ENCODE results near the gene MLST8. TPM values are rescaled to one million over a fixed set of nuclear protein-coding genes. Genes with fewer than 3 reads are reported as not detected.
A peak's percentile ranks its signal among the peaks of the same experiment; 100 is the strongest.

Gene MLST8
- total and polyA plus RNA-seq, 2 donors = 20.3 to 34.6 TPM

DNA sequence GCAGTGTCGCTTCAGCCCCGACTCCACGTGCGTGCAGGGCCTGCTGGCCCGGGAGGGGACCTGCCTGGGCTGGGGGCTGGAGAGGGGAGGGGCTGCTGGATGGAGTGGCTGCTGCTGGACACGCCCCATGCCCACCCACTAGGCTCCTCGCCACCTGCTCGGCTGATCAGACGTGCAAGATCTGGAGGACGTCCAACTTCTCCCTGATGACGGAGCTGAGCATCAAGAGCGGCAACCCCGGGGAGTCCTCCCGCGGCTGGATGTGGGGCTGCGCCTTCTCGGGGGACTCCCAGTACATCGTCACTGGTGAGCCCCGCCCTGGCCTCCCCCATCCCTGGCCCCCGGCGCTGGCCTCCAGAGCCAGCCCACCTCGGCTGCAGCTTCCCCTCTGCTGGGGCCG is 3.1 kb downstream of the MLST8 start:
- Histone ChIP-seq H3K9me3 (ENCODE audit: control insufficient read depth in 2 of 2, insufficient read depth in 1 of 2, low read length in 1 of 2) (peaks cover 0 to 3% of the 10 kb centered on the region in 2 donors), H3K27me3 (ENCODE audit: control insufficient read depth in 2 of 2, insufficient read depth in 1 of 2, low read length in 1 of 2) (no peaks in the 10 kb centered on the region), H3K4me3 (ENCODE audit: low read length in 2 of 2) (no peak overlapping the region), H3K36me3 (ENCODE audit: control insufficient read depth in 2 of 2, insufficient read depth in 2 of 2, low read length in 1 of 2) (peaks cover 41 to 47% of the 10 kb centered on the region in 2 donors), H3K4me1 (ENCODE audit: control insufficient read depth in 2 of 2, insufficient read depth in 2 of 2, low read length in 2 of 2) (peaks cover 18 to 25% of the 10 kb centered on the region in 2 donors), H3K27ac (ENCODE audit: low read depth in 1 of 2, low read length in 1 of 2) (no peak overlapping the region)
- no peak for DNase-seq (ENCODE audit: low read depth in 6 of 9, low spot score in 9 of 9)
- WGBS = 97% methylated on average over 23 of the region's 23 CpGs

DNA sequence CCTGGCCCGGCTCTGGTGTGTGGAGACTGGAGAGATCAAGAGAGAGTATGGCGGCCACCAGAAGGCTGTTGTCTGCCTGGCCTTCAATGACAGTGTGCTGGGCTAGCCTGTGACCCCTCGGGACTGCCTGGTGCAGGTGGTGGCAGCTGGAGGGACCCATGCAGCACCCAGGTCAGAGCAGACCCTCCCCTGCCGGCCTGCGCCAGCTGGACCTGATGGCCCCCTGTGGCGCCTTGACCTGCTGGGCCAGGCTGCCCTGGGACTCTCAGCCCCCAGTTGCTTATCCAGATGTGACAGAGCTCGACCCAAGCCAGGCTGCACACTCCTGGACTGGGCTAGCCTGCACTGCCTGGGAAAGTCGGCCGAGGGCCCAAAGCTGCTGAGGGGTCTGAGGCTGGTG is 3.5 kb downstream of the MLST8 start:
- Histone ChIP-seq H3K9me3 (ENCODE audit: control insufficient read depth in 2 of 2, insufficient read depth in 1 of 2, low read length in 1 of 2) (peaks cover 0 to 3% of the 10 kb centered on the region in 2 donors), H3K4me1 (ENCODE audit: control insufficient read depth in 2 of 2, insufficient read depth in 2 of 2, low read length in 2 of 2) (peaks cover 23 to 30% of the 10 kb centered on the region in 2 donors), H3K36me3 (ENCODE audit: control insufficient read depth in 2 of 2, insufficient read depth in 2 of 2, low read length in 1 of 2) (peaks cover 41 to 47% of the 10 kb centered on the region in 2 donors), H3K27me3 (ENCODE audit: control insufficient read depth in 2 of 2, insufficient read depth in 1 of 2, low read length in 1 of 2) (no peaks in the 10 kb centered on the region), H3K4me3 (ENCODE audit: low read length in 2 of 2) (no peak overlapping the region), H3K27ac (ENCODE audit: low read depth in 1 of 2, low read length in 1 of 2) (no peak overlapping the region)
- DNase-seq (ENCODE audit: low read depth in 6 of 9, low spot score in 9 of 9) = no peak
- 98% methylated on average over 9 of the region's 9 CpGs for WGBS

DNA sequence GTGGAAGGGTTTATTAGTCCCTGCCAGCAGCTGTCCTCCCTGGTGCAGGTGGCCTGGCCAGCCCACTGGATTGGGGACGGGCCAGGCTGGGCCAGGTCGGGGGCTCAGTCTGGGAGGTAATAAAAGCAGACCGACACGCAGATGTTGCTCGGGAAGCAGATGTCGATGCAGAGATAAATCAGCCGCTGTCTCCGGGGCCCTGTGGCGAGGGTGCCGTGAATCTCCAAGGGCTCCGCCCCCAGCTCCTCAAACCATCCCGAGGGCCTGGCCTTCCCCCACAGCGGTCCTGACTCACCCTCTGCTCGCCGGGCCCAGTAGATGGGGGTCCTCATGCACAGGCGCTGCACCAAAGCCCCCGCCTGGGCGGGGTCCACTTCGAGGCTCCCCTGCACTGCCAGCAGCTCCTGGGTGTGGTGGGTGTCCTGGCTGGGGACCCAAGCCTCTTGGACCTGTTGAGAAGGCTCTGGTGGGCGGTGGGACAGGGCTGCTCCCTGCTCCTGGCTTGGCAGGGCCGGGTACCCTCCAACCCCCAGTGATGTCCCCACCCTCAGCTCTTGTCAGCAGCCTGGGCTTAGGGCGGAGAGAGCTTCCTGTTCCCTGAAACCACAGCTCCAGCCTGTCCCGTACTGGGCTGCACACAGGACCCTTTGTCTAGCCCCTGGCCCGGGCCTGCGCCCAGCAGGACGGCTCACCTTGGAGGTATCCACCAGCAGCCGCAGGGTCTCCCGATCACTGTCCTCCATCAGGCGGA is 4.2 kb downstream of the MLST8 start:
- peaks cover 23 to 31% of the 10 kb centered on the region in 2 donors for H3K4me1 ChIP-seq (ENCODE audit: control insufficient read depth in 2 of 2, insufficient read depth in 2 of 2, low read length in 2 of 2)
- WGBS = 96% methylated on average over 29 of the region's 29 CpGs
- H3K4me3 ChIP-seq (ENCODE audit: low read length in 2 of 2) = no peak overlapping the region
- no peak for DNase-seq (ENCODE audit: low read depth in 6 of 9, low spot score in 9 of 9)
- no peaks in the 10 kb centered on the region for H3K27me3 ChIP-seq (ENCODE audit: control insufficient read depth in 2 of 2, insufficient read depth in 1 of 2, low read length in 1 of 2)
- H3K9me3 ChIP-seq (ENCODE audit: control insufficient read depth in 2 of 2, insufficient read depth in 1 of 2, low read length in 1 of 2) = peaks cover 0 to 3% of the 10 kb centered on the region in 2 donors
- no peak overlapping the region for H3K27ac ChIP-seq (ENCODE audit: low read depth in 1 of 2, low read length in 1 of 2)
- H3K36me3 ChIP-seq (ENCODE audit: control insufficient read depth in 2 of 2, insufficient read depth in 2 of 2, low read length in 1 of 2) = peaks cover 41 to 47% of the 10 kb centered on the region in 2 donors

DNA sequence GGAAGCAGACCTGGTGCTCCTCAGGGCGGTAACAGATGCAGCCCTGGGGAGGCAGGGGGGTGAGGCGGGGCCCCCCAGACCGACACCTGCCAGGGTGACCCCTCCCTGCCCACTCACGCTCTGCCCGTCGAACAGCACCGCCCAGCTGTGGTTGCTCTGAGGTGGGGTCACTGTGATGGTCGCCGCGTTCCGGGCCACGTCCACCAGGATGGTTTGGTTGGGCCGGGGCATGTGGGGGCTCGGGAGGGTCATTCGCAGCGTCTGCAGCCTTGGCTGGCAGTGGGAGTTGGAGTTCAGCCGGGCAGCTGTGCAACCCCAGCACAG is 4.7 kb downstream of the MLST8 start:
- H3K4me3 ChIP-seq (ENCODE audit: low read length in 2 of 2) = no peak overlapping the region
- H3K9me3 ChIP-seq (ENCODE audit: control insufficient read depth in 2 of 2, insufficient read depth in 1 of 2, low read length in 1 of 2) = peaks cover 0 to 3% of the 10 kb centered on the region in 2 donors
- H3K27me3 ChIP-seq (ENCODE audit: control insufficient read depth in 2 of 2, insufficient read depth in 1 of 2, low read length in 1 of 2) = no peaks in the 10 kb centered on the region
- H3K36me3 ChIP-seq (ENCODE audit: control insufficient read depth in 2 of 2, insufficient read depth in 2 of 2, low read length in 1 of 2) = peaks cover 41 to 47% of the 10 kb centered on the region in 2 donors
- WGBS = 97% methylated on average over 17 of the region's 17 CpGs
- peaks cover 18 to 26% of the 10 kb centered on the region in 2 donors for H3K4me1 ChIP-seq (ENCODE audit: control insufficient read depth in 2 of 2, insufficient read depth in 2 of 2, low read length in 2 of 2)
- no peak for DNase-seq (ENCODE audit: low read depth in 6 of 9, low spot score in 9 of 9)
- no peak overlapping the region for H3K27ac ChIP-seq (ENCODE audit: low read depth in 1 of 2, low read length in 1 of 2)

DNA sequence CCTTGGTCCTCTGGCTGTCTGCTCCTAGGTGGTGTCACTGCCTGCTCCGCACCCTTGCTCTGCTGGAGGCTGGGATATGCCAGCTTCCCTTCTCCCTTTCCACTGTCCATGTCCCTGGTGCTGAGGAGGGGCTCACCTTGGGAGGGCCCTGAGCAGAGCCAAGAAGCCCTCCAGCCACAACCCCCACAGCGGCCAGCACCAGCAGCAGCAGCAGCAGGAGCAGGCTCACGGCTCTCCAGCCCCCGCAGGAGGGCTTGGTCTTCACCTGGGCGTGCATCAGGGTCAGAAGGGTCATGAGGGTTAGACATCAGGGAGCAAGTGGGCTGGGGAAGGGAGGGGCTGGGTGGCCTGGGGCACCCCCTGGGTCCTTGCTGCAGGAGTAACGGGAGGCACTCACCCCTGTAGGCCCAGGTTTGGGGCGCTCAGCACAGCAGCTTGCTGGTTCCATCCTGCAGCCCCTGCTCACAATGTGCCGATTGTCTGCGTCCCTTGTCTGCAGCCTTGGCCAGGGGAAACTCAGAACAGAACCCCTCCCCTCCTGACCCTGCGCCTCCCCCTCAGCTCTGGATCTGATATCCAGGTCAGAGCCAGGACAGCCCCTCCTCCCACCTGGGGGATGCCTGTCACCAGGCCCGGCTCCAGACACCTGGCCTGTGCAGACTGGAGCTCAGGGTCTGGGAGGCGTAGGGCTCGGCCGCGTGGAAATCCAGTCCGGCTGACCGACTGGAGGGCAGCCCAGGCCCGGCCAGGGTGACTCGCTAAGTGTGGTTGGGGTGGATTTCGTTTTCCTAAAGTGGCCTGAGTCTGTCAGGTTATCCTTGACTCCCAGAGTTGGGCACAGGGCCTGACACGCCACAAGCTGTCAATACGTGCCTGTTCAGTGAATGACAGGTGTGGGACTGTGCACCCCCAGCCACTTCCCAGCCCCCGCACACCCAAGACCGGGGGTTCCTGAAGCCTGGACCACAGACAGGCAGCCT is 5.4 kb downstream of the MLST8 start, which contains the start of gene BRICD5:
TSS of gene BRICD5 (minus strand) at position 478 of the 980 bp plus-strand sequence. CDS start at position 448, 30 bp downstream.
- H3K36me3 ChIP-seq (ENCODE audit: control insufficient read depth in 2 of 2, insufficient read depth in 2 of 2, low read length in 1 of 2) = peaks cover 41 to 47% of the 10 kb centered on the region in 2 donors
- no peak for DNase-seq (ENCODE audit: low read depth in 6 of 9, low spot score in 9 of 9)
- no peaks in the 10 kb centered on the region for H3K27me3 ChIP-seq (ENCODE audit: control insufficient read depth in 2 of 2, insufficient read depth in 1 of 2, low read length in 1 of 2)
- peaks cover 18 to 25% of the 10 kb centered on the region in 2 donors for H3K4me1 ChIP-seq (ENCODE audit: control insufficient read depth in 2 of 2, insufficient read depth in 2 of 2, low read length in 2 of 2)
- H3K4me3 ChIP-seq (ENCODE audit: low read length in 2 of 2) = no peak within 1 kb of the TSS
- H3K9me3 ChIP-seq (ENCODE audit: control insufficient read depth in 2 of 2, insufficient read depth in 1 of 2, low read length in 1 of 2) = peaks cover 0 to 3% of the 10 kb centered on the region in 2 donors
- 90% methylated on average over 24 of the region's 24 CpGs for WGBS
- H3K27ac ChIP-seq (ENCODE audit: low read depth in 1 of 2, low read length in 1 of 2) = no peak within 1 kb of the TSS

DNA sequence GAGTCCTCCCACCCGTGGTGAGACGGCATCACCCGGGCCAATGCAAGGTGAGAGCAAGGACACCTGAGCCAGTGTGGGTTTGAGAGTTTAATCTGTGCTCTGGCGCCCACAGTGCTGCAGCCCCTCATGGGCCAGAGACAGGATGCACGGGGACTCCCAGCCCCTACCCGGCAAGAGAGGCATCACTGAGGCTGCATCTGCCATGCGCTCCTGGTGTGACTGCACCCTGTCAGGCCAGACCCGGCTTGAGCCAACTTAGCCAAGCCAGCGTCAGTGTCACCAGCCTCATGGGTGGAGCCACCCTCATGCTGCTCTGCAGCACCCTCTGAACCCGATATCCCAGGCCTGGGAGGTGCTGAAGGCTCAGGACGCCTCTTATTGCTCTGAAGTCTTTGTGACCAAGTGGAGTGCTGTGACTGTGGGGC is 6.7 kb downstream of the MLST8 start:
- DNase-seq (ENCODE audit: low read depth in 6 of 9, low spot score in 9 of 9) = no peak
- no peaks in the 10 kb centered on the region for H3K27me3 ChIP-seq (ENCODE audit: control insufficient read depth in 2 of 2, insufficient read depth in 1 of 2, low read length in 1 of 2)
- no peaks in the 10 kb centered on the region for H3K9me3 ChIP-seq (ENCODE audit: control insufficient read depth in 2 of 2, insufficient read depth in 1 of 2, low read length in 1 of 2)
- peaks cover 38 to 47% of the 10 kb centered on the region in 2 donors for H3K36me3 ChIP-seq (ENCODE audit: control insufficient read depth in 2 of 2, insufficient read depth in 2 of 2, low read length in 1 of 2)
- no peak overlapping the region for H3K4me3 ChIP-seq (ENCODE audit: low read length in 2 of 2)
- peaks cover 12 to 19% of the 10 kb centered on the region in 2 donors for H3K4me1 ChIP-seq (ENCODE audit: control insufficient read depth in 2 of 2, insufficient read depth in 2 of 2, low read length in 2 of 2)
- no peak overlapping the region for H3K27ac ChIP-seq (ENCODE audit: low read depth in 1 of 2, low read length in 1 of 2)
- 97% methylated on average over 11 of the region's 11 CpGs for WGBS

DNA sequence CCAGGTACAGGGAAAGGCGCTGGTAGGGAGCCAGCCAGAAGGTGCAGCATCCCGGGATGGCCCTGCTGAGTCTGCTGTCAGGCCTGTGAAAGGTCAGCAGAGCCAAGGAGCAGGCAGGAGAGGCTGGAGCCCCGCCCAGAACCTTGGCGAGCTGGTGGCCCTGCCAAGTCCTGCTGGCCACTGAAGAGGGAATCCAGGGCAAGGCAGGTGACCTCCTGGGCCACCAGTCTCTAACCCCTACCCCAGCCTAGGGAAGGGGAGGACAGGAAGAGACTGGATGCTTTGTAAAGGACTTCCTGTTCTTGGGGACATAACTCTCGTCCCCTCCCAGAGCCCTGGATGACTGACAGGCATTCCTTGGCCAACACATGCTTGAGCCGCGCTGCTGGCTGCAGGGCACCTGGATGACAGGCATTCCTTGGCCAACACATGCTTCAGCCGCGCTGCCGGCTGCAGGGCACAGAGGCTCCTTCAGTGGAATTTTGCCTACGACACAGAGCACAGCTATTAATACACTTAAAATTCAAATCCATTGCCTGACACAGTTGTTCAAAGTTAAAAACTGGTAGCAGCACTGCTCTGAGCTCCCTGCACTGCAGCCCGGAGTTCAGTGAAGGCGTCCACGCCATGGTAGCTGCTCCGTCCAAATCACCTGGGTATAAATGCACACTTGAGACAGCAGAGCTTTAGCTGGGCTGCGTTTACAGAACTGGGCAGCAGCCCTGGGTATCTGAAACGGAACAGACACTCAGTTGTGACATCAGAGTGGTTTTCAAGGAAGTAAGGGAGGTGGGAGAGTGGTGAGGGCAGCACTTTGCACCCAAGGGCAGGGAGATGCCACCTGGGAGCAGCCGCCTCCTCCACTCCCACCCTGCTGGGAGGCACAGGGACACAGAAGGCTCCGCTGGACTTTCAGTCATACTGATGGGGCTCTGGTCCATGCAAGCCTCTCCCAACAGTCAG is 7.4 kb downstream of the MLST8 start:
- 93% methylated on average over 19 of the region's 19 CpGs for WGBS
- no peaks in the 10 kb centered on the region for H3K27me3 ChIP-seq (ENCODE audit: control insufficient read depth in 2 of 2, insufficient read depth in 1 of 2, low read length in 1 of 2)
- H3K9me3 ChIP-seq (ENCODE audit: control insufficient read depth in 2 of 2, insufficient read depth in 1 of 2, low read length in 1 of 2) = no peaks in the 10 kb centered on the region
- H3K36me3 ChIP-seq (ENCODE audit: control insufficient read depth in 2 of 2, insufficient read depth in 2 of 2, low read length in 1 of 2) = peaks cover 31 to 40% of the 10 kb centered on the region in 2 donors
- DNase-seq (ENCODE audit: low read depth in 6 of 9, low spot score in 9 of 9) = no peak
- H3K27ac ChIP-seq (ENCODE audit: low read depth in 1 of 2, low read length in 1 of 2) = no peak overlapping the region
- H3K4me3 ChIP-seq (ENCODE audit: low read length in 2 of 2) = peak overlapping the region; percentile 43 to 68
- H3K4me1 ChIP-seq (ENCODE audit: control insufficient read depth in 2 of 2, insufficient read depth in 2 of 2, low read length in 2 of 2) = peaks cover 12 to 19% of the 10 kb centered on the region in 2 donors
